Amniotic stem cell (primary cell): ENCODE measurements around the gene COL25A1.

Source experiments
- DNase-seq: peaks from one replicate; lab custom pipeline; 2025; lab: John Stamatoyannopoulos, UW

COL25A1 gene

DNA sequence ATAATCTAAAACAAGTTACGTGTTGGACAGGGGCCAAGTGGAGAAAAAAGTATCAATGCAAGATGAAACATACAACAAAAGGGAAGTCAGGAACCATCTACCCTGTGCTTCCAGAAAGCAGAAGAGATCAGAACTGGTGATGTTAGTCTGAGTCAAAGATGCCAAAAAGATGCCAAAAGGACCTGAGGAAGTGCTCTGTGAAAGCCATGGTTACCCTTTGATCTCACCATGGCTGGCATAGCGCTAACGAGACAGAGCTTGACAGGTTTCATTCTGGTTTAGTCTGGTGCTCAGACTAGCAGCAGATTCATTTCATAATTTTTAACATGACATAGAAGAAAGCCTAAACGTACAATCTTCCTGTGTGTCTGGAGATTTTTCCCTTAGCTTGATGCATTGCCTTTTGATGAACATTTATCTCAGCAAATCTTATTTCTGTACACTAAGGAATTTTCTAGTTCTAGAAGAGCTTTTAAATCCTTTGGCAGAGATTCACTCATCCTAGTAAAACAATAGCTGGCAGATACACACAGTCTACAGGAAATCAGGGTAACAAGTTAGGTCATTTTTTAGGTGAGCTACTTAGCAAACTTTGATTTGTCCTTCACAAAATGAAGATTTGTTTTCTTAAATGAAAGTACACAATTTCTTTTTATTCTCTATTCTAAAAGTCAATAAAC is 87.7 kb downstream of the COL25A1 start:
- DNase-seq, result no peak

GRCh38 chr4:109213056-109213455 is 89.4 kb downstream of the COL25A1 start:
- DNase-seq, result no peak

GRCh38 chr4:109211671-109212070 is 90.8 kb downstream of the COL25A1 start:
- no peak for DNase-seq

- DNase-seq, result no peak
Measured at GRCh38 chr4:109209647-109210046, 92.8 kb downstream of the COL25A1 start.

GRCh38 chr4:109207898-109208297 is 94.6 kb downstream of the COL25A1 start:
- DNase-seq, result no peak

DNA sequence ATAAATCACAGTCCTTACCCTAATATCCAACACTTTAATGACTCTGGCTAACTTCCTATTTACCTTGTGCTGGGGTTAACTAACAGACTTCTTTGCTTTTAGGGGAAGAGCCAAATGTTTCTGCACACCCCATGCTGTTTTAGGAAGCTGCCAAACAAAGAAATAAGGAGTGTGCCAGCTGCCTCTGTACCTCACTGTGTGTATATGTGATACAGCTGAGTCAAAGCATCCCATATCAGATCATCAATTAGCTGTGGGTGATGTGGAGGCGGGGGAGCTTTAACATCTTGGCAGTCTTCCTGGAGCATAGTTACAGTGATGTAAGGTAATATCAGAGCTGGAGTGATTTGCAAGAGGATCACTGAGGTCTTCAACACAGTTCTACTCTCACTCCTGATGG is 95.4 kb downstream of the COL25A1 start:
- no peak for DNase-seq

- no peak for DNase-seq
Measured at GRCh38 chr4:109206620-109207019, 95.8 kb downstream of the COL25A1 start.

- DNase-seq, result no peak
Measured at GRCh38 chr4:109205186-109205585, 97.3 kb downstream of the COL25A1 start.

GRCh38 chr4:109199585-109199984 is 102.9 kb downstream of the COL25A1 start:
- no peak for DNase-seq

- DNase-seq, result no peak
Measured at GRCh38 chr4:109195646-109196045, 106.8 kb downstream of the COL25A1 start.

GRCh38 chr4:109191216-109191615 is 111.2 kb downstream of the COL25A1 start:
- no peak for DNase-seq

- no peak for DNase-seq
Measured at GRCh38 chr4:109186458-109186945, 116.0 kb downstream of the COL25A1 start.

DNA sequence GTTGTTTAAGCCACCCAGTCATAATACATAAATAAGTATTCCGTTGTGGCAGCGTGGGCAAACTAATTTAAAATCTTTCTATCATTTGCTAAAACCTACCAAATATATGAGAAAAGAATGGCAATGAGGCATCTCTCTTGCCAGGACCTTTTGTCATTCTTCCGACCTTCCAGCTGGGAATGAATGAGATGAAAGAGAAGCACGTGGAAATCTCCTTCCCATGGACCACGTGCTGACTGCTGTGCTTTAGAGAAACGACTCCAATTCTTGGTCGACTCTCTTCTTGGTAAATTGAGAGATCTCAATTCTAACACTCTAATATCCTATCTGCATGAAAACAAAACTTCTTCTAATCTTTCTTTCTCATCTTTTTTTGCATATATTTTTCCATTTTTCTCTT is 116.5 kb downstream of the COL25A1 start:
- DNase-seq, result no peak

GRCh38 chr4:109185548-109185947 is 116.9 kb downstream of the COL25A1 start:
- no peak for DNase-seq

GRCh38 chr4:109184491-109184961 is 117.9 kb downstream of the COL25A1 start:
- DNase-seq, result no peak

DNA sequence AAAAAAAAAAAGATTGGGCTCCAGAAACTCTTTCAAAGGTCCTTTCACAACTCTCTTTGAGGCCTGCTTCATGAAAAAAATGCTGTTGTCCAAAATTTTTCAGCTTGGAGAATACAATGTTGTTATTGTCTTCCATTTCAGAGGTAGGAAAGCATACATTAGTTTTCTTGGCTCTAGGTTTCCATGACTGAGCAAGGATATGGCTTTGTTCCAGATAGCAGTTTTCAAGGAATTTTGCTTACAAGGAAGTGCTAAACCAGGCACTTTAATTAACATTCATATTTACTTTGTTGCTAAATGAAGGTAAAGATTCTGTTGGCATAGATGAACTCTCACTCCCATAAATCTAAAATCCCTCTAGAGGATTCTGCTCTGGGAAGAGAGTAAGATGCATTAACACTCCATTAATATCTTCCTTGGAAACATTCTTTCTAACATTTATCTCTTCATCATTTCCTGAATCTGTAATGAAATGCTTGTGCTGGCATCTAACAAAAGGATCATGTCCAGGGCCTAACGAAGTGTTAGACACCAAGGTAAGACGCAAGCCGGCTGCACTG is 118.4 kb downstream of the COL25A1 start:
- no peak for DNase-seq

- DNase-seq, result no peak
Measured at GRCh38 chr4:109182696-109183095, 119.8 kb downstream of the COL25A1 start.

DNA sequence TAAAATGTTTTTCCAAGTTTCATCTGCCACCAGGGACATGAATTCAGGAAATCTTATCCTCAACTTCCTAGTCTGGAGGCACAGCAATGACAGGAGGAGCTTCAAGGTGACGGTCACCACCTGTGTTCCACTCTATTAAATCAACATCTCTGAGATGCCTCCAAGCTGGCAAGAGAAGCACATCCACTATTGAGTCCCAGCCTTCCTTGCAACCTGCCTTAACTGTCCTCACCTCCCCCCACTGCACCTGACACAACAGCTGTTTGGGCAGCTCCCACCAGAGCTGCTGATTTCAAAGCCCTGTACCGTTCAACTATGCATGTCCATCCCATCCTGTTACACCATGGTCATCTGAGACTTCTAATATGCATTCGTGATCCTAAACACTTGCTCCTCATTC is 123.4 kb downstream of the COL25A1 start:
- DNase-seq, result no peak

DNA sequence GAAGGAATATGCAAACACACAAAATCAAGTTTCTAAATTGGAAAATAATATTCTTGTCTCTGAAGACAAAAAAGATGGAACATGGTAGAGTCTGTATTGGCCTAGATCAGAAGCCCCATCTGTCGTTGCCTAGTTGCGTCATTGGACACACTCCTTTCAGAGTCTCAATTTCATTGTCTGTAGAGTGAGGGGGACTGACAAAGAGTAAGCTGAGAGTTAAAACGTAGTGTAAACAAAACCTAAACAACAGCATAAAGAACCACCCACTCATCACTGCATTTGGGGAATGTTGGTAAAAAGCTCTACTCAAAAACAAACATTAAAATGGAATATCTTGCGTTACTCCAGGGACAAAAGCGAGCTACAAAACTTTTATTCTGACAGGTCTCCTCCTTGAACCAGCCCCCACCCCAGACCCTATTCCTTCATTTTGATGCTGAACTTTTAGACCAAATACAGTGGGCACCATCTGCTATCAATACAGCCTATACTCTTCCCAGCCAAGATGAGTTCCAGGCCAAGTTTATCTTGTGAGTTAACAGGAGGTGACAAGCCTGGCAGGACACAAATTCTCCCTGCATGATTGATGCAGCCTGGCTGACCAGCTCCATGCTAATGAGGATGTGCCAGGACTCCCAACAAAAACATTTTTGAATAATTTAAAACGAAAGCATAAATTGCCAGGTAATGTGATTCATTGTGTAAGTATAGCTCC is 125.2 kb downstream of the COL25A1 start:
- no peak for DNase-seq

DNA sequence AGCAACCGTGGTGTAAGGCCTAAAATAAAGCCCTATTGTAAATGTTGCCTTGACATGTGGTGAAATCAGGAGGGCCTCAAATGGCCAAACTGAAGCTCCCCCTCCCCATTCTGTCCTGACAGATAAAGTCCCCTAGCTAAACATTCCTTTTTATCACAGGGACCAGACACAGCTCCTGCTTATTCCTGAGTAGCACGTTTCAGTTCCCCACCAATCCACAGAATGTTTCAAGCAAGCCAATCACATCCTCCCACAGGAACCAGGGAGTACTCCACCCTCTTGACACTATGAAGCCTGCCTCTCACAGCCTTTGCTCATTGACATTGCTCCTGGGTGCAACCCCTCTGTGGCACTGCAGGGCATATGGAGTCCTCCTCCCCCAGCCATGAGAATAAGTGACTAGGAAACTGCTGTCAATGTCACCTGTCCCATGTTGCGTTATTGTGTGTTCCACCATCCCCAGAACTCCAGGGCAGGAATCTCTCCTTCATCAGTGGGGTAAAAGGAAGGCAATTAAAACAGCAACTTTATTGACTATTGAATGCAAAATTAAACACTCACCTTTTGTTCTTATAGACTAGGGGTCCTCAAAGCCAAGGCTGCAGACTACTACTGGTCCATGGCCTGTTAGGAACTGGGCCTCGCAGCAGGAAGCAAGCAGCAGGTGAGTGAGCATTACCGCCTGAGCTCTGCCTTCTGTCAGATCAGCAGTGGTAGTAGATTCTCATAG is 128.1 kb downstream of the COL25A1 start:
- no peak for DNase-seq

GRCh38 chr4:109172301-109172700 is 130.2 kb downstream of the COL25A1 start:
- DNase-seq, result no peak

DNA sequence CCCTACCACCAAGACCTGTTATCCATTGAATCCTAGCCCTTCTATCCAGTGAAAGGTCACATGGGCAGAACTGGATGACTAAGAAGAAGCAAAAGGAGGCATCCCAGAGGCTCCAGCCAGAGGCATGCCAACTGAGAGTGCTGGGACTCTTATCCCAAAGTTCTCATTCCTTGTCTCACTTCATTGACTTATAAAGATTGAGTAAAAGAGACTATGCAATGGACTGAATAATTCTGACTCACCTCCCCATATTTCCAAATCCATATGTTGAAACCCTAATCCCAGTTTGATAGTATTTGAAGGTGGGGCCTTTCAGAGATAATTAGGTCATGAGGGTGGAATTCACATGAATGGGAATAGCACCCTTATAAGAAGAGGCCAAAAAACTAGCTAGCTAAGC is 131.4 kb downstream of the COL25A1 start:
- no peak for DNase-seq
